ENCODE data around the gene SLC2A2.

DNA sequence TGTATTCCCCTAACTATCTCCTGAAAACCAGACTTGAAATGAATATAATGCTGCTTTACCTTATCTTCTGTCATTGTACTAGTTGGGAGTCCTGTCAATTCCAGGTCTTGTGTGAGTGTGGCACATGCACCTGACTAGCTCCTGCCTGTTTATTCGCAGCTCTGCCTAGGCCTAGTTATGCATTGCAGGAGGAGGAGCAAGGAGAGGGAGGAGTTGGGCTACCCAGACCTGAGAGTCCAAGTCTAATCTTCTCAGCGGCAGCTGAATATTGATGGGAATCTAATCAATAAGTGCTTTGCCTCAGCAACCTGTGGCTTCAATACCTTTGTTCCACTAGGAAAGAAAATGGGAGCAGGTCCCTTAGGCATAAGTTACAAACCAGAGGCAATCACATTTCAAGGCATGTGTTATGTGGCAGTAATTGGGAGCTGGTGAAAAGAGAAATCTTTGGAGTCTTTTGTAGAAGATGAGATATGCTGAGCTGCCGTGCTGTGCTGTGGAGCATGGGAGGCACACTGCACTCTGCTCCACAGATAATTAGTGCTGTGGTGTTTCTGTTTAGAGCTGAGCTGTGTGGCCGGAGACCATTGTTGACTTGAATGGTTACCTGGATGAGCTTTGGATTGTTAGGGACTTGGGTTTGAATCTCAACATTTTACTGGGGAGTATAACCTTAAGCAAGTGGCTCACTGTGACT is at the start of gene SLC2A2:
- TF ChIP-seq, protein P1, sequence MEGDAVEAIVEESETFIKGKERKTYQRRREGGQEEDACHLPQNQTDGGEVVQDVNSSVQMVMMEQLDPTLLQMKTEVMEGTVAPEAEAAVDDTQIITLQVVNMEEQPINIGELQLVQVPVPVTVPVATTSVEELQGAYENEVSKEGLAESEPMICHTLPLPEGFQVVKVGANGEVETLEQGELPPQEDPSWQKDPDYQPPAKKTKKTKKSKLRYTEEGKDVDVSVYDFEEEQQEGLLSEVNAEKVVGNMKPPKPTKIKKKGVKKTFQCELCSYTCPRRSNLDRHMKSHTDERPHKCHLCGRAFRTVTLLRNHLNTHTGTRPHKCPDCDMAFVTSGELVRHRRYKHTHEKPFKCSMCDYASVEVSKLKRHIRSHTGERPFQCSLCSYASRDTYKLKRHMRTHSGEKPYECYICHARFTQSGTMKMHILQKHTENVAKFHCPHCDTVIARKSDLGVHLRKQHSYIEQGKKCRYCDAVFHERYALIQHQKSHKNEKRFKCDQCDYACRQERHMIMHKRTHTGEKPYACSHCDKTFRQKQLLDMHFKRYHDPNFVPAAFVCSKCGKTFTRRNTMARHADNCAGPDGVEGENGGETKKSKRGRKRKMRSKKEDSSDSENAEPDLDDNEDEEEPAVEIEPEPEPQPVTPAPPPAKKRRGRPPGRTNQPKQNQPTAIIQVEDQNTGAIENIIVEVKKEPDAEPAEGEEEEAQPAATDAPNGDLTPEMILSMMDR (IDR thresholded peaks at IDR 0.05): no peak
- TF ChIP-seq POLR2A (IDR thresholded peaks at IDR 0.05): no peak
